GM21576 (cell line): ENCODE results near the gene TJP1.
"Not testable (repeated sequence)": the region's sequence is repeated elsewhere in the genome, so short reads cannot be mapped to it uniquely, and the experiment has no call there.

Experiments used
- ATAC-seq: cut with Tn5 transposase; IDR thresholded peaks from one replicate; pipeline ENCODE4 v1.9.1; 2021; ENCODE audit warnings: mild to moderate bottlenecking, moderate library complexity; ENCODE audit not compliant: unreplicated experiment

Gene TJP1

GRCh38 chr15:29800491-29801366, 21.5 kb downstream of the TJP1 start:
- no peak for ATAC-seq

GRCh38 chr15:29799859-29800258, 22.4 kb downstream of the TJP1 start:
- no peak for ATAC-seq

GRCh38 chr15:29795610-29796009, 26.7 kb downstream of the TJP1 start:
- no peak for ATAC-seq

DNA sequence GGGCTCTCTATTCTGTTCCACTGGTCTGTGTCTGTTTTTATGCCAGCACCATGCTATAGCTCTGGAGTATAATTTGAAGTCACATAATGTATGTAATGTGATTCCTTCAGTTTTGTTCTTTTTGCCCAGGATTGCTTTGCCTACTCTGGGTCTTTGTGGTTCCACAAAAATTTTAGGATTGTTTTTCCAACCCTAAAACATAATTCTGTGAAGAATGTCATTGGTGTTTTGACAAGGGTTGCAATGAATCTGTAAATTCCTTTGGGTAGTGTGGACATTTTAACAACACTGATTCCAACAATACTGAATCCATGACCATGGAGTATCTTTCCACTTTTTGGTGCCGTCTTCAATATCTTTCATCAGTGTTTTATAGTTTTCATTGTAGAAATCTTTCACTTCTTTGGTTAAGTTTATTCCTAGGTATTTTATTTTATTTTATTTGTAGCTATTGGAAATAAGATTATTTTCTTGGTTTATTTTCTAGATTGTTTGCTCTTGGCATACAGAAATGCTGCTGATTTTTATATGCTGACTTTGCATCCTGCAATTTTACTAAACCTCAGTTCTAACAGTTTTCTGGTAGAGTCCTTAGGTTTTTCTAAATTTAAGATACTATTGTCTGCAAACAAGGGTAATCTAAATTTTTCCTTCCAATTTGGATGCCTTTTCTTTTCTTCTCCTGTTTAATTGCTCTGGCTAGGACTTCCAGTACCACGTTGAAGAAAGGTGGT, 29.7 kb downstream of the TJP1 start:
- ATAC-seq: no peak

DNA sequence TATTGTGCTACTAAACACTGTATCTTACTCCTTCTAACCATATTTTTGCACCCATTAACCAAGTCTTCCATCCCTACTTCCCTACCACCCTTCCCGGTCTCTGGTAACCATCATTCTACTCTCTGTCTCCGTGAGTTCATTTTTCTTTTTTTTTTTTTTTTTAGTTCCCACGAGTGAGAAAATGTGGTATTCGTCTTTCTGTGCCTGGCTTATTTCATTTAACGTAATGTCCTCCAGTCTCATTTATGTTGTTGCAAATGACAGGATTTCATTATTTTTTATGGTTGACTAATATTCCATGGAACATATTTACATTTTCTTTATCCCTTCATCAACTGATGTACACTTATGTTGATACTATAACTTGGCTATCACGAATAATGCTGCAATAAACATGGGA, 31.7 kb downstream of the TJP1 start:
- no peak for ATAC-seq

- ATAC-seq: no peak
Observed at GRCh38 chr15:29789871-29790270, 32.4 kb downstream of the TJP1 start.

GRCh38 chr15:29788433-29789034, 33.7 kb downstream of the TJP1 start:
- no peak for ATAC-seq

GRCh38 chr15:29787767-29788166, 34.5 kb downstream of the TJP1 start:
- no peak for ATAC-seq

DNA sequence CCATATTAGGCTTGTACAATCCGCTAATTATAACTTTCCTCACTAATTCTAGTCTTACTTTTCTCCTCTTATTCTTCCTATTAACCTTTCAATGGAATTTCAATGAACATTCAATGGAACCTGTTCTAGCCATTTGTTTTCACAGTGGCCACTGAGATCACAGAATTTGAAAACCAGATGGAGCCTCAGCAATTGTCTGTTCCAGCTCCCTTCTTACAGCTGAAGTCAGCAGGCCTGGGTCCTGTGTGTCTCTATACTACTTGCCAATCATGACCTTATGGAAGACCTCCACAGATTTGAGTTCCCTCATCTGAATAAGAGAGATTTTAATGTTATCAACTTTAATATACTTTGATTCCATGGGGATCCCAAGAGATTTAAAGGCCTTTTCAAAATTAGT, 36.6 kb downstream of the TJP1 start:
- ATAC-seq: no peak

- no peak for ATAC-seq
Observed at GRCh38 chr15:29785136-29785535, 37.1 kb downstream of the TJP1 start.

DNA sequence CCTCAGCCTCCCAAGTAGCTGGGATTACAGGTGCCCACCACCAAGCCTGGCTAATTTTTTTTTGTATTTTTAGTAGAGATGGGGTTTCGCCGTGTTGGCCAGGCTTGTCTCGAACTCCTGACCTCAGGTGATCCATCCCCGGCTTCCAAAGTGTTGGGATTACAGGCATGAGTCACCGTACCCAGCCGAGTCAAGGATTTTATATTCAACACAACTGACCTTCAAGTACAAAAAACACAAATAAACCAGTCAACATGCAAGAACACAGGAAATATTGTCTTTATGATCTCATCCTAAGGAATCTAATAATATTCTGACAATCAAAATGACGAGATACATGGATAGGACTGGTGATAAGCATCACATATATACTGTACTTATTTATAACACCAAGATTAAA, 37.9 kb downstream of the TJP1 start:
- no peak for ATAC-seq

GRCh38 chr15:29782816-29783215, 39.5 kb downstream of the TJP1 start:
- not testable (repeated sequence) for ATAC-seq

- ATAC-seq: no peak
Observed at GRCh38 chr15:29778382-29778781, 43.9 kb downstream of the TJP1 start.

GRCh38 chr15:29776859-29777258, 45.4 kb downstream of the TJP1 start:
- no peak for ATAC-seq

- no peak for ATAC-seq
Observed at GRCh38 chr15:29774900-29775299, 47.4 kb downstream of the TJP1 start.

- no peak for ATAC-seq
Observed at GRCh38 chr15:29773816-29774215, 48.5 kb downstream of the TJP1 start.

- no peak for ATAC-seq
Observed at GRCh38 chr15:29773000-29773399, 49.3 kb downstream of the TJP1 start.

DNA sequence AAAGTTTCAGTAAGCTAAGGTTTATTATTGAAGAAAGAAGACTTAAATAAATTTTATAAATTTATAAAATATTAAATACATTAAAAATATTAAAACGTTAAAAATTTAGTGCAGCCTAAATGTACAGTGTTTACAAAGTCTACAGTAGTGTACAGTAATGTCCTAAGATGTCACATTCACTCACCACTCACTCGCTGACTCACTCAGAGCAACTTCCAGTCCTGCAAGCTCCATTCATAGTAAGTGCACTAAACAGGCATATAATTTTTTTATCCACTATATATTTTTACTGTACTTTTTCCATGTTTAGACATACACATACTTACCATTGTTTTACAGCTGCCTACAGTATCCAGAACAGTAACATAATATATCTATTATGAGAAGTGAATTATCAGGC, 51.5 kb downstream of the TJP1 start:
- ATAC-seq: no peak

DNA sequence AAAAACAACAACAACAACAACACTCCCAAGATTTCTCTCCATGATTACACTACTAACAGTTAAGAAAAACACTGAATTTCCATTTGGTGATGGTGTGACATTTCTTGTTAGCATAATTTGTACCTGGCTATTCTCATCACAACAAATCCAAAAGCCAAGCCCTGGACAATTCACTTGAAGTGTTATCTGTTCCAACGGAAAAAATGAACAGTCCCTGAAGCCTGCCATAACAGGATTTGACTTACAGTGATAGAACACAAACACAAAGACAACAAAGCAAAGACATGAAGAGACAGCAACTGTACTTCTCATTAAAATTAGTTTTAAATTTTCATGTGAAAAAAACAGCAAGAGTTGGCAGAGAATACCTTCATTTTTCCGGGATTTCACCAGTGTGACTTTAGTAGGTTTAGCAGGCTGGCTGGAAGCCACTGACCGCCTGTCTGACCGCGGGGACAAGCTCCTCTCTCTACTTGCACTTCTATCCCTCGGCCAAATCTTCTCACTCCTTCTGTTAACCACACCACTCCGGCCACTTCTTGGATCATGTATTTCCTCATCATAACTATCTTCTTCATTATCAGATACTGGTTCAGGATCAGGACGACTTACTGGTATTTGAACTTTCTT, 56.3 kb downstream of the TJP1 start:
- no peak for ATAC-seq

DNA sequence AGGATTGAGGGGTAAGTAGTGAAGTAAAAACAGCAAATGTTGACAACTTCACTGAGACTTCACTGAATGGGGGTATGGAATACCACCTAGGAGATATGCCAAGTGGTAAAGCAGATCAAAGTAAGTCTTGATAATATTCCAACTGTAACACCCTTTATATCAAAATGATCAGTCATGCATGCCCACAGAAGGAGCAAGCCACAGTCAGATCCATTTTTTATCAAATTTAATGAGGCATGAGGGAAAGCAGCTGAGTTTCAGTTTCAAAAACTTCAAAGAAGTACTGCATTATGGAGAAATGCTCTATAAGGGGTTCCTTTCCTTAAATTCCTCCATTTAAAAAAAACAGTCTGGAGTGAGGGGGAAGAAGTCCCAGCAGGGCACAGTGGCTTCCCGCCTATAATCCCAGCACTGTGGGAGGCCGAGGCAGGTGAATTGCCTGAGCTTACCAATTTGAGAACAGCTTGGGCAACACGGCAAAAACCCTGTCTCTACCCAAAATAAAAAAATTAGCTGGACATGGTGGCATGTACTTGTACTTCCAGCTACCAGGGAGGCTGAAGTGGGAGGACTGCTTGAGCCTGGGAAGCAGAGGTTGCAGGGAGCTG, 56.9 kb downstream of the TJP1 start:
- no peak for ATAC-seq

DNA sequence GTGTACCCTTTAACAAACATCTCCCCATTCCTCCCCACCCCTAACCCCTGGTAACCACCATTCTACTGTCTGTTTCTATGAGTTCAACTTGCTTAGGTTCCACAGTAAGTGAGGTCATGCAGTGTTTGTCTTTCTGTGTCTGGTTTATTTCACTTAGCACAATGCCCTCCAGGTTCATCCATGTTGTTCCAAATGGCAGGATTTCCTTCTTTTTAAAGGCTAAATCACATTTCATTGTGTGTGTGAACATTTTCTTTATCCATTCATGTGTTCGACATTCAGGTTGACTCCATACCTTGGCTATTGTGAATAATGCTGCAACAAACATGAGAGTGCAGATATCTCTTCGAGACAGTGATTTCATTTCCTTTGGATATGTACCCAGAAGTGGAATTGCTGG, 62.7 kb downstream of the TJP1 start:
- ATAC-seq: no peak
